ELF-1 (cell line): Measurements from ENCODE around the gene DGKB.

Source experiments
- DNase-seq: peaks from one replicate; pipeline ENCODE4 v3.0.0-alpha.2; 2016; ENCODE audit warnings: low read depth, low spot score

Gene DGKB

DNA sequence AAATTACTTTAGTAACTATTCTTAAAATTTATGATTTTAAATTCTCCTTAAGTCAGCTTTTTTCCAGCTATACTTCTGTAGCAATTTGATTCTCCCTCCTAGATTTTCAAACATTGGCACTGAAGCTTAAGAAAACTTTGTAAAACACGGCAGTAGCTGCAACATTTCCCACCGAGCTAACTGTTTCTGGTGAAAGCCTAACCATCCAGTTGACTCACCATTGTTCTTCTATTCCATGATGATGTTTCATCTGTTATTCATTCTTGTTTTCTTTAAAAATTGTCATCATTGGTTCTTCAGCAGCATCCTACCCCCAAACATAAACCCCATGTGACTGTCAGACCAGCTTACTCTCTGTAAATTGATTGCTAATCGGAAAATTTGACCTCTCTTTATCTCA lies 312.3 kb downstream of the DGKB start:
- no peak for DNase-seq

DNA sequence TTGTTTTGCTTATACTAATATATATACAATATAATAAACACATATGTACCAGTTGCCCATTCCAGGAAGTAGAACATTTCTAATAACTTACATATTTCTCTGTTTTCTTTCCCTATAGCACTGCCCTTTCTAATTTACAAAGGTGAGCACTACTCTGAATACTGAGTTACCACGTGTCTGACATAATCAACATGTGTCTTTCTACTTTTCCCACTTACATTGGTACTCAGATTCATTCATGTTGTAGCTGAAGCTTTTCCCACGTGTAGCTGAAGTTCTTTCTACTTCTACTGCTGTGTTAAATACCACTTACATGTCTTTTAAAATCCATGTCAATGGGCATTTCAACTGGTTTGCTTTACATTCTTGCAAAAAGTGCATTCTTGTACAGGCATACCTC lies 317.3 kb downstream of the DGKB start:
- no peak for DNase-seq

DNA sequence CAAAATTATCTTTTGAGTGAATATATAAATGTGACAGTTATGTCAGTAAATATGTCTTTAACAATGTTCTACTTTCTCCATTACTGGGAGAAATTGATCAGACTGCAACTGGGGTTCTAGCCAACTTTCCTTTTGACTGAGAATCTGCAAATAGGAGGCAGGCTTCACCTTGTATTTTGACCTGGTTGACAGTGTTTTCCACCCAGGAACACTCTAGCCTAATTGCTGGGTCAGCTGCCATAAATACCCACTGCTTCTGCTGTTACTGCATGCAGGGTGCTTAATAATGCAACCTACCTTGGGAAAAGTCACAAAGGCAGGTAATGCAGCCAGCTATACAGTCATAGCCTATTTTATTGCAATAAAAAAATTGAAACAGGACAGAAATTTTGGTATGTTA lies 319.0 kb downstream of the DGKB start:
- no peak for DNase-seq

DNA sequence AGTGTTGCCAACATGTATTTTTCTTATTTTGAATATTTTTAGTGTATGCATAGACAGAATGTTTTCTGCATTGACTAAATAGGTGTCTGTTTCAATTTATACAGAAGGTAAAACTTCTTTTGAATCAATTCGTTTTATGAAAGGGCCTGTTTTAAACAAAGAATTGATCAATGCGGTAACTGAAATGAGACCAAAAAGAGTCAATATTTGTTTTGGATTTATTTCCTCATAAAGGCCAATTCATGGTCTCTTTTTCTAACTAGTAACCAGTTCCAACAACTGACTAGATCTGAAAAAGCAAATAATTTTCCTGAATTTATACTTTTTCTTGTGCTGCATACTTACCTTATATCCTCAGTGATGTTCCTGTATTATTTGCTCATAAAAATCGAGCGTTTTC lies 320.5 kb downstream of the DGKB start:
- no peak for DNase-seq

DNA sequence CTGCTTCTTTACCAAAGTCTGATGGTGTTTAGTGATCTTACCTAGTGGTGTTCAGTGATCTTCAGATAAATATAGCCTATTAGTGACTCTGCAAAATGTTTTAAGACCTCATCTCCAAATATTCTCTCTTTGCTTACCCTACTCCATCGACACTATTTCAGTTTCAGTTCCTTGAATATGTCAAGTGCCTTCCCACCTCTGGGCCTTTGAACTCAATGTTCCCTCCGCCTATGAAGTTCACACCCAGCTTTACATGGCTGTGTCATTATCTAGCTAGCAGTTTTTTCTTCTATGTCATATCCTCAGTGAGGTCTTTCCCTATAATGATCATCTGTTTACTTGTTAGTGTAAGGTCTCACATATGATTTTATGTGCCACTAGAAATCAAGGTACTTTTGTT lies 322.6 kb downstream of the DGKB start:
- no peak for DNase-seq

DNA sequence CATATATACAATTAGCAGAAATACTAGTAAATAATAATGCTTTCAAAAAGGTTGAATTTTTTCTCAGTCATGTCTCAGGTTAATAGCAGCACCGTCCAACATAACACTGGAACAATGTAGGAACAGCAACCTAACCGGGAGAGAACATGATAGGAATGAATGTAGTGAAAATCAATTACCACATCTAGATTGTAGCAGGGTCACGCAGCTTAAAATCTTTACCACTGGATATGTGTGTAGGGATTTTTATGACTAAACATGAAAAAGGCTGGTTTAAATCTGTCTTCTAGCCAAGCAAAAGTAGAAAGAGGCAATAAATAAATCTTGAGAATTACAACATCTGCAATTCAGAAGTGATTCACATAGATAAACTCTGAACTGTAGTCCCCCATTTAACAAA lies 326.0 kb downstream of the DGKB start:
- no peak for DNase-seq

DNA sequence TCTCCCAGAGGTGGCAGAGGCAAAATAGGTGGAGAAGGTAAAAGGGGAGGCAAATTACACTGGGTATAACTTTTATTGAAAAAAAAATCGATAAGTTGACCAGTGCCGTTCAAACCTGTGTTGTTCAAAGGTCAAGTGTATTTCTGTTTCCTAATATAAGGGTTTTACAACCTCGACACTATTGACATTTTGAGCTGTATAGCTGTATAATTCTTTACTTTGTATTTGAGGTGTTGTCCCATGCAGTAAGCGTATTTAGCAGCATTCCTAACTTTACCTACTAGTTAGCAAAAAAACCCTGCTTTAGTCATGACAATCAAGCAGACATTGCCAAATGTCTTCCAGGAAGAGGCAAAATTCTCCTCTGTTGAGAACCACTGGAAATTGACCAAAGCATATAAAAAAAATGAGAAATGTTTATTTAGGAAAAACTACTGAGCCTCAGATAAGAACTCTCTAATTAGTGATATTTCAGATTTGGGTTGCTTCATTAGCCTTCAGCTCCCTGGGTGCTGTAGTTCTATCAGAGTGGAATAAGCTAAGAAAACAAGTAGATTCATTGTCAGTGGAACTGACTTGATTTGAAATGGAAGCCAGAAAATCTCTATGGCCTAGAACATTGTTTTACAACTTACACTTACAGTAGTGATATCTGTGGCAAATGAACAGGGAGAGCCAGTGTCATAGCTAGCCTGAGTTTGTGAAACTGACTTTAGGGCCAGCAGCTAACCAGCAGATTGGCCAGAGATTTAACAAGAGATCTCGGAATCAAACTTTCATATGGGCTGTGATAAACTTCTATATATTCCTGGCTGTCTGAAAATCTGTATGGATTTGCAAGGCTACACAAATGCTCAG lies 331.6 kb downstream of the DGKB start:
- no peak for DNase-seq

DNA sequence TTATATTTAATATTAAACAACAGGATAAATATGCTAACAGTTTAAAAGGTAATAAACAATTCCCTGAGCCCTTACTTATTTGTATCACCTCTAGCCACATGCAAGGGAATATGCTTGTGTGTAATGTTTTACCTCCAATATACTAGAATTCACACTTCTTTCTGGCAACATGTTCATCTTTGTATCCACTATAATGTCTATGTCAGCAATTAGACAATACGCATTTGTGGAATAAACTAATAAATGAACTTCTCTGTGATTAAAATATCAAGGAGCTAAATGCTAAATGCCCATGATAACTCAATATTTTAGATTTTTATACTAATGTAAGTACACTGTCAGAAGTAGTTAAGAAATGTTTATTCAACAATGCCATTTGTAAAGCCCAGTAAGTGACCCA lies 350.5 kb downstream of the DGKB start:
- no peak for DNase-seq

DNA sequence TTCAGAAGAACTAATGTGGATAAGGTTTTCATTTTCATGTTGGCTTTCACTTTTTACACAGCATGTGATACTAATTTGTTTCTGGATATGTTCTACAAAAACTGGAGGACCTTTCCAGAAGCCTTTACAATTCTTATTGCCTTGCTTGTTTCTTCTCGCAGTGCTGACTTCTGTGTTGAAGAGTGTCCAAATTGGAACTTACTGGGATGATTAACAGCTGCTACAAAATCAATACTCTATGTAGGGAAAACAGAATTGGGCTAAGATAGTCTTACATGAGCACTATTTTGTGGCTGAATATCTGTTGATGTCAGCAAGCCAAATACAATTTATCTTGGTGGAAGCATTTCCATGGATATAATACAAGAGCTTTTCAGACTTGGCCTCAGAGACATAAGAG lies 351.2 kb downstream of the DGKB start:
- no peak for DNase-seq

DNA sequence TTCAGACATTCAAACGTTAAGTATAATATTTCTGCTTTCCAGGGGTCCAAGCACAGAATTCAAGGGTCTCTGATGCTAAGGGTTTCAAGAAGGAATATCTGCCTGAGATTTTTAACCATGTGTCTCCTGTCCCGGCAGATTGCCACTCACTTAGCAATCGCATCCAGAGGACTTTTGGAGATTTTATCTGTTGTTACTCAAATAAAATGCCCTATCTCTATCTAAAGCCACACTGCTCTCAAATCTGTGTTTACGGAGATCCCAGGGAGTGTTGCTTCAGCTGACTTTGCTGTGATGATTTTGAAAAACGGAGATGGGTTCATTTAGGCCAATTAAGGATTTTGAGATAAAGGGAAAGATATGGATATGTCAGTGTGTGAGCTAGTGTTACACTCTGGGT lies 359.9 kb downstream of the DGKB start:
- DNase-seq, result no peak

DNA sequence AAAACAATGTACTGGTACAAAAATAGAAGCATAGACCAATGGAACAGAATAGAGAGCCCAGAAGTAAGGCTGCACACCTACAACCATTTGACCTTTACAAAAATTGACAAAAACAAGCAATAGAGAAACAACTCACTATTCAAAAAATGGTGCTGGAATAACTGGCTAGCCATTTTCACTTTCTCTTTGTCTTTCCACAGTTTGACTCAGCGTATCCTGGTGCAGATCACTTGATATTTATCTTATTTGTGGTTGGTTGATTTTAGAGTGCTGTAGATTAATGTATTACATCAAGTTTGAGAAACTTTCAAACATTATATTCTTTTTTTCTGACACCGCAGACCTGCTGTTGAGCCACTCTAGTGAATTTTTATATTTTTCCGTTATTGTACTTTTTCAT lies 381.4 kb downstream of the DGKB start:
- no peak for DNase-seq

DNA sequence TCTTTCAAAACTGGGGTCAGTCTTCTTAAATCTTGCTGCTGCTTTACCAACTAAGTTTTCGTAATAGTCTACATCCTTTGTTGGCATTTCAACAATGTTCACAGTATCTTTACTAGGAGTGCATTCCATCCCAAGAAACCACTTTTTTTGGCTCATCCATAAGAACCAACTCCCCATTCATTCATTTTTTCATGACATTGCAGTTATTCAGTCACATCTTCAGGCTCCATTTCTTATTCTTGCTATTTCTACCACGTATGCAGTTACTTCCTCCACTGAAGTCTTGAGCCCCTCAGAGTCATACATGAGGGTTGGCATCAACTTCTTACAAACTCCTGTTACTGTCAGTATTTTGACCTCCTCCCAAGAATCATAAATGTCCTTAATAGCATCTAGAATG lies 392.3 kb downstream of the DGKB start:
- DNase-seq, result no peak

DNA sequence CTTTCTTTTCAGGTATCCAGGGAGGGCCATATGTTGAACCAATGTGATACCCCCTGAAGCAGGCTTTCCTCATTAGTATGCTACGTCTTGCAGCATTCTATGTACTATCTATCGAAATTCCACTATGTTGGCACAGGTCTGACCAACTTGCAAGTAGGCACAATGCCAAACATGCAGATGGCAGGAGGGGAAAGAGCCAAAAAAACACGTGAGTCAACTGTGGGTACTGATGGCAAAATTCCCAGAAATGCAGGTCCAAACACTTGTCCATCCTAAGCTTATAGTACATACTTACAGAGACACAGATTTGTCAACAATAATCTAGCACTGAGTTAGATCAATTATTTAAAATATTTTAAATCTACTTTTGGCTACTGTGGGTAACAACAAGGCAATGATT lies 394.9 kb downstream of the DGKB start:
- DNase-seq, result no peak

DNA sequence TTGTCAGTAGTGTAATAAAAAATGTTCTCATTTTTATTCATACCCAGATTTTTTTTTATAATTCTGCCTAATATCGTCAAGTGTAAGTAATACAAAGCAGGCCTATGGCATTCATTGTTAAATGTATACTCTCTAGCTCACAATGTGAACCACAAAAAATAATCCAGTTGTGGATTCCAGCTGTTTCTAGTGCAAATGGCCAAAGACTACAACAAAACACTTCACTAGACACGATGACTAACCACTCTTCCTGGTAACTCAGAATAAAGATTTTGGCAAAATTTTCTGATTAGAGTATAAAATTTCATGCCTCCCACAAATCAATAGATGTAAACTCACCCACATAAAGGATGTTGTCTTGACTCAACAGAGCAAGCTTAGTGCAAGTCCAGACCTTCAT lies 396.6 kb downstream of the DGKB start:
- DNase-seq, result no peak

DNA sequence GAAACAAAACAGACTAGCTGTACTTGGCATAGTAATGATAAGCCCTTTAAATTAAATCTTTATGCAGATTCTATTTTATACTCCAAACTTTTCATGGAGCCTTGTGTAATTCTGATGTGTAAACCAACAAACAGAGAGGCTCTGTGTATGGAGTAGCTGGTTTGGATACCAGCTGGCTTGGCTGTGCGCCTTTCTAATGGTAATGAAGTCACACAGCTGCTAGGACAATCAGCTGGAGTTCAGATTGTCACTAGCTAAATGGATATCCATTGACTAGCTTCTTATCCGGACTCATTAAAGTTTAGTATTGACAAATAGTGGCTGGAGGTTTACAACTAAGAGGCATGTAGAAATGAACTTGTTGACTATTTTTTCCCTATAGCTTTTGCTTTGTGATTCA lies 398.4 kb downstream of the DGKB start:
- peak; percentile 8 for DNase-seq

DNA sequence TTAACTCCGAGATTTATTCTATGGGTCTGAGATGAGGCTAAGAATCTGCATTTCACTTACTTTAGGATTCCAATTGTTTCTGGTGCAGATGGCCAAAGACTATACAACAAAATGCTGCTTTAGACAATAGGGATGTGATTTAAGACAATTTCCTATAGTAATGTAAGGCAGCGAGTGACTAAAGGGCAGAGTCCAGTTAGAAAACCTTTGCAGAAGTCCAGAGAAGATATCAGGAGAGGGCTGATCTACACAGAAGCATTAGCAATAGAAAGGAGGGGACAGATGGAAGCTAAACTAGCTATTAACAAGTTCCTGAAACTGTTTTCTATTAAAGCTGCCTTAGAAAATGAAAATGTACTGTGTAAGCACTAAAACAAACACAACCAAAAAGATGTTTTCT lies 398.9 kb downstream of the DGKB start:
- no peak for DNase-seq

DNA sequence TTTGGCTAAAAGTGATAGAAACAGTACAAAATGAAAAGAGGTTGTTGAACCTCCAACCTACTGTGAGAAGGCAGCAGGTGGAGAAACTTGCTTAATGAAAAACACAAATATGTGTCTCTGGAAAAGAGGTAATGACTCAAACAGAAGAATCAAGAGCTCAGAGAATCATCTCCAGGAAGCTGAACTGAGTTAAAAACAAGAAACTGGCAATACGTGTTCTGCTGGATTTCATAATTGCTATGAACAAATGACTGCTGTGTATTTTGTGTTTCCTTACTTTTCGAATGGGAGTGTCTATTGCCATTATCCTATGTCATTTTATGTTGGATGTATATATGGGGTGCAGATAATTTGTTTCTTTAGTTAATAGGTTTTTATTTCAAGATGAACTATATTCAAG lies 401.1 kb downstream of the DGKB start:
- no peak for DNase-seq

DNA sequence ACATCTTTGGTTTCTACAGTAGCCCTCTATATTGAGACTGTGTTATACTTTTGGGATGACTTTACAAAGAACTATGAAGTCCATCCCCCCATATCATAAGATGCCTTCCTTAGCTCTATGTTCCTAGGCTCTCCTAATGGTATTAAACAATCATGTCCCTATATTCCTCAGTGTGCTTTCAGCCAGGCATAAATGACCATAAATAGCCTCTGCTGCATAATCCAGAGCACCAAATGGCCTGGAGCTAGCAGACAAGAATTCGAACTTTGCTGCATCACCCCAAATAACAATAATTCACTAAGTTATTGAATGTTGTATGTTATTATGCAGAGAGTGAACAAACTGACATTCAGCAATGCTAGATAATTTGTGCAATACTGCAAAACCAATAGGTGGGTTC lies 405.2 kb downstream of the DGKB start:
- DNase-seq, result no peak

DNA sequence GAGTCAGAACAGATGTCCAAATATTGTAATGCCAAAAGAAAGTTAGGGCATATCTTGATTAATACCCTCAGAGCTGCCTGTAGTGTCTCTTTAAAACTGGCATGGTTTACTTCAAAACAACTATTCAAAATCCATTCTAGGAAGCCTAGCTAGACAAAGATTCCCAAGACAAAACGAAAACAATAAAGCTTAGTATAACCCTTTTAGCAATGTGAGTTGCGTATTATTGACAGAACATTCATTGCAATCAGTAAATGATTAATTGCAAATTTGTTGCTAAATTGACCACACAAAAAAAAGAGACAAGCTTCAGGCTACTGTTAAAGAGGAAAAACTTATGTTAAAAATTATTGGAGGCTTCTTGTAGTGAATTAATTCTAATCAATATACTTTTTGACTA lies 406.9 kb downstream of the DGKB start:
- DNase-seq, result no peak

DNA sequence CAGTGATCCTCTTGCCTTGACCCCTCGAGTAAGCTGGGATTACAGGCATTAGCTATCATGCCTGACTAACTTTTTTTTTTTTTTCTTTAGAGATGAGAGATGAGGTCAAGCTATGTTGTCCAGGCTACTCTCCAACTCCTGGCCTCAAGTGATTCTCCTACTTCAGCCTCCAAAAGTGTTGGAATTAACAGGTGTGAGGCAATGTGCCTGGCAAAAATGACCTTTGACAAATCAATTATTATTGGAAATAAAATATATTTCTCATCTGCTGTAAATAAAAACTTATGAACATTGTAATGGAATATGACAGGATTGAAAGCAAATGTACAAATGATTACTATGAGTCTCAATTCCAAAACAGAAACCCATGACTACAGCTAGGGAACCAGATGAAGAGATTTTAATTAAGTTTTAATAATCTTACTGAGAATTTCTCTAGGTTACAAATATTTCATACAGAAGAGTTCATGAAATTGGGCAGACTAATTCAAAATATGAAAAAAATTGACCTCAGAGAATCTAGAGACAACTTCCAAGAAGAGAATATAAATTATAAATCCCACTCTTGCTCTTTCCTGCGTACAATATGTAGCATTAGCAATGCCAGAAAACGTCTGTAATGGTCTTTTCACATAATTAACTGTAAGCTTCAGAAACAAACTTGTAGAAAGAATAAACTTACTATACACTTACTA lies 414.7 kb downstream of the DGKB start:
- DNase-seq, result no peak

DNA sequence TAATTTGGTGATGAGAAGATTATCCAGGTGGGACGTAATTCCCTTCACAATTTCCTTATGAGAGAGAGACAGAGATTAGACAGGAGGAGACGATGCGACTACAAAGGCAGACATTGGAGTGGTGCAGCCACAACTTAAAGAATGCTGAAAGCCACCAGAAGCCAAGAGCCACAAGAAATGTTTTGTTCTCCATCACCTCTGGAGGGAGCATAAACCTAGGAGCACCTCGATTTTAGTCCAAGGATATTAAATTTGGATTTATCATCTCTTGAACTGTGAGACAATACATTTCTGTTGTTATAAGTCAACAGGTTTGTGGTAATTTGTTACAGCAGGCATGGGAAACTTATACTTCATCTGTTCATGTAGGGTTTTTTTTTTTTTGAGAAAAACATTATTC lies 418.9 kb downstream of the DGKB start:
- no peak for DNase-seq

DNA sequence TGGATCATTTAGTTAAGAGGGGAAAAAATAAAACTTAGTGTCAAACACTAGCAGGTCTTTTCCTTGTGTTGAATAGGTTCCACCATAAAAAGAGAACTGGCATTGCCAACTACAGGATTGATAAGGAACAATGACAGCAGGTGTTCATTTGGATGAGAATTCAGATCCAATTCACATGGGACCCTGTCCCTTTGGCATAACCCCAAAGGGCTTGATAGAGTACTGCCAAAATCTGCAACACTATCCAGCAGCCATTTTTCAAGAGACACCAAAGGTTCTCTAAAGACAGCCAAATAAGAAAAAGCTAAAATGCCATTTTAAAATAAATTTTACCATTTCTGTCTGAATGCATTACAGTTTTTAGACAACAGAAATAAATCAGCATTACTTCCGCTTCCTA lies 422.3 kb downstream of the DGKB start:
- DNase-seq, result no peak

DNA sequence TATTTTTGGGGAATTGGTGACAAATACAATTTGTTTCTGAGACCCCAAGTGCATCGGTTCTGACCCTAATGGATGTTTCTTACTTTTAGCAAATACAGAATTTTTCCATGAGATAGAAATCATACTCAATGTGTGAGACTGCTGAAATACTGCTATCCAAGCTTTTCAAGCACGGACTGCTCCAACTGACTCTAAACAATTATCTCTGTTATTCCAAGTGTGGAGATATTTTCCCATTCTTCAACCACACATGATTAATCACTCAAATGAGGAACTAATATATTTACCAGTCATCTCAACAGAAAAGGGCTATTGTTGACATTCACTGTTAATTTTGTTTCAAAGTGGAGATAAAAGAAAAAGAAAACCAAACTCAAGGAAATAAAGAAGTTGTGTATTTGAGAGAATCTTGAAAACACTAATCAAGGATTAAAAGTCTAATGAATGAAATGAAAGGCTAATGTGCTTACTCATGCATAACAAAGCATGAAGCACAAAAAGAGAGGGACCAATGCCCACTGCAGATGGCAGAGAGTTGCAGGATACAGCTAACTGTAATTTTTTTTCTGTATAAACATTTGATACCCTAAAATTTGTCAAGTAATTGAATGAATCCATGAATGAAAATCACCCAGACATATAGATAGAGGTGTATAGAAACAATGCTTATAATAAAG lies 423.6 kb downstream of the DGKB start:
- no peak for DNase-seq
